SK-N-SH treated with all-trans-retinoic acid at 6 μM for 48 hours (cell line): ENCODE measurements around the gene XYLB.

ENCODE experiments used
- RARB ChIP-seq: fragments of 250-450 bp; sonication (Bioruptor Pico); IDR thresholded peaks from 2 replicates; pipeline ENCODE4 v1.8.0; 2021; ENCODE audit warnings: mild to moderate bottlenecking, moderate library complexity
- ZC3H10 ChIP-seq: fragments of 250-450 bp; sonication (Bioruptor Pico); IDR thresholded peaks from 2 replicates; pipeline ENCODE4 v1.5.1; 2021; ENCODE audit warnings: mild to moderate bottlenecking, moderate library complexity
- ZFP3 ChIP-seq: fragments of 250-450 bp; sonication (Bioruptor Pico); IDR thresholded peaks from 2 replicates; pipeline ENCODE4 v1.5.0; 2020; ENCODE audit warnings: mild to moderate bottlenecking, moderate library complexity
- ZNF565 ChIP-seq: fragments of 450-650 bp; formaldehyde crosslinking; conservative IDR thresholded peaks from 2 replicates; pipeline ENCODE4 v1.5.0; 2020; ENCODE audit warnings: low read depth, mild to moderate bottlenecking, moderate library complexity
- TF ChIP-seq, protein P1 (sequence below): fragments of 250-450 bp; sonication (Bioruptor Pico); IDR thresholded peaks from 2 replicates; pipeline ENCODE4 v1.5.1; 2020; ENCODE audit warnings: low read depth, mild to moderate bottlenecking, moderate library complexity

DNA sequence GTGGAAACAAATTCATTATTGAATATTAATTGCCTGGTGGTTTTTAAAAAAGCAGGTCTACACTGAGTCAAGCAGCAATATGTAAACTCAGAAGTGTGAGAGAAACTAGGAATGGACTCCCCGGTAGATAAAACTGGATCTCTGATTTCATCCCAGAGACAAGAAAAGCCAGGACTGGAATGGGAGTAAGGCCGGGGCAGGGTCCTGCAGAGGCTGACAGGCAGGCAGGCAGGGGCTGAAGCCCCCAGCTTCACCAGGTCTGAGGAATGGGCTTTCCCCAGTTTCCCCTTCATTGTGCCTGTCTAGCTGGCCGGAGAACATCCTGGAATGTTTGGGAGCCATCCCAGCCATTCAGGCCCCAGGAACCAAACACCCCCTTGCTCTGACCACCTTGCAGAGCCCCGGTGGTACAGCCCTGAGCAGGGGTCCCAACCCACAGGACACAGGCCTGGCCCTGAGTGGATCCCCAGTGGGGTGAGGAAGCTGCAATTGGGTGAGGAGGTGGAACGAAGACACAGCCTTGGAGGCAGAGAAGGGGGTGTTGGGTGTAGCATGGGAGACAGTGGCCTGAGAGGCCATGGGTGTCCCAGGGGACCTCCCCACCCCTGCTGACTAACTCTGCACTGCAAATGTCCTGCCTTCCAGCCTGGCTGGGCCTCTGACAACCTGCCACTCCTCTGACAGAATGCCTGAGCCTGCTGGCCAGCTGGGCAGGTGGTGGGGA lies 31.7 kb upstream of the XYLB start:
- TF ChIP-seq, protein P1, sequence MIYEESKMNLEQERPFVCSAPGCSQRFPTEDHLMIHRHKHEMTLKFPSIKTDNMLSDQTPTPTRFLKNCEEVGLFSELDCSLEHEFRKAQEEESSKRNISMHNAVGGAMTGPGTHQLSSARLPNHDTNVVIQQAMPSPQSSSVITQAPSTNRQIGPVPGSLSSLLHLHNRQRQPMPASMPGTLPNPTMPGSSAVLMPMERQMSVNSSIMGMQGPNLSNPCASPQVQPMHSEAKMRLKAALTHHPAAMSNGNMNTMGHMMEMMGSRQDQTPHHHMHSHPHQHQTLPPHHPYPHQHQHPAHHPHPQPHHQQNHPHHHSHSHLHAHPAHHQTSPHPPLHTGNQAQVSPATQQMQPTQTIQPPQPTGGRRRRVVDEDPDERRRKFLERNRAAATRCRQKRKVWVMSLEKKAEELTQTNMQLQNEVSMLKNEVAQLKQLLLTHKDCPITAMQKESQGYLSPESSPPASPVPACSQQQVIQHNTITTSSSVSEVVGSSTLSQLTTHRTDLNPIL: no peak
- TF ChIP-seq ZFP3 (CRISPR knock-in tag) (no peak), ZC3H10 (CRISPR knock-in tag) (no peak), ZNF565 (CRISPR knock-in tag) (no peak), RARB (CRISPR knock-in tag) (no peak)
